ENCODE results near the gene GATB. TPM values are rescaled to one million over a fixed set of nuclear protein-coding genes. Genes with fewer than 3 reads are reported as not detected.

The GATB gene
- total and polyA plus RNA-seq, 2 experiments from 2014 or later, result 19.4 to 20.1 TPM

GRCh38 chr4:151716324-151716723 lies 44.5 kb downstream of the GATB start:
- H3K36me3 ChIP-seq (replicated peaks; ENCODE audit: insufficient read depth, low read depth), result no peaks in the 10 kb centered on the region
- H3K27ac ChIP-seq, result no peak overlapping the region
- no peaks in the 10 kb centered on the region for H3K79me2 ChIP-seq
- TF ChIP-seq, protein P1, sequence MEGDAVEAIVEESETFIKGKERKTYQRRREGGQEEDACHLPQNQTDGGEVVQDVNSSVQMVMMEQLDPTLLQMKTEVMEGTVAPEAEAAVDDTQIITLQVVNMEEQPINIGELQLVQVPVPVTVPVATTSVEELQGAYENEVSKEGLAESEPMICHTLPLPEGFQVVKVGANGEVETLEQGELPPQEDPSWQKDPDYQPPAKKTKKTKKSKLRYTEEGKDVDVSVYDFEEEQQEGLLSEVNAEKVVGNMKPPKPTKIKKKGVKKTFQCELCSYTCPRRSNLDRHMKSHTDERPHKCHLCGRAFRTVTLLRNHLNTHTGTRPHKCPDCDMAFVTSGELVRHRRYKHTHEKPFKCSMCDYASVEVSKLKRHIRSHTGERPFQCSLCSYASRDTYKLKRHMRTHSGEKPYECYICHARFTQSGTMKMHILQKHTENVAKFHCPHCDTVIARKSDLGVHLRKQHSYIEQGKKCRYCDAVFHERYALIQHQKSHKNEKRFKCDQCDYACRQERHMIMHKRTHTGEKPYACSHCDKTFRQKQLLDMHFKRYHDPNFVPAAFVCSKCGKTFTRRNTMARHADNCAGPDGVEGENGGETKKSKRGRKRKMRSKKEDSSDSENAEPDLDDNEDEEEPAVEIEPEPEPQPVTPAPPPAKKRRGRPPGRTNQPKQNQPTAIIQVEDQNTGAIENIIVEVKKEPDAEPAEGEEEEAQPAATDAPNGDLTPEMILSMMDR (IDR thresholded peaks at IDR 0.05; ENCODE audit: poor library complexity), result no peak
- TF ChIP-seq EZH2phosphoT487 (IDR thresholded peaks at IDR 0.05; ENCODE audit: low read depth, severe bottlenecking, unreplicated experiment) (no peak), EZH2 (IDR thresholded peaks at IDR 0.05; ENCODE audit: borderline replicate concordance) (no peak)
- H3K27me3 ChIP-seq, result no peaks in the 10 kb centered on the region
- no peak for DNase-seq (ENCODE audit: low spot score)
- H4K20me1 ChIP-seq (ENCODE audit: insufficient read depth, poor library complexity, severe bottlenecking), result no peaks in the 10 kb centered on the region
- no peak overlapping the region for H2AFZ ChIP-seq
- no peak overlapping the region for H3K4me2 ChIP-seq
- no peaks in the 10 kb centered on the region for H3K9me3 ChIP-seq (ENCODE audit: low read depth)
- no peaks in the 10 kb centered on the region for H3K4me1 ChIP-seq (ENCODE audit: insufficient read depth)
- no peak overlapping the region for H3K4me3 ChIP-seq
- H3K9me2 ChIP-seq (replicated peaks; ENCODE audit: insufficient read depth), result no peaks in the 10 kb centered on the region
- 92% methylated on average over 5 of the region's 5 CpGs for WGBS (ENCODE audit: low lambda C conversion rate, missing lambda C conversion rate)

DNA sequence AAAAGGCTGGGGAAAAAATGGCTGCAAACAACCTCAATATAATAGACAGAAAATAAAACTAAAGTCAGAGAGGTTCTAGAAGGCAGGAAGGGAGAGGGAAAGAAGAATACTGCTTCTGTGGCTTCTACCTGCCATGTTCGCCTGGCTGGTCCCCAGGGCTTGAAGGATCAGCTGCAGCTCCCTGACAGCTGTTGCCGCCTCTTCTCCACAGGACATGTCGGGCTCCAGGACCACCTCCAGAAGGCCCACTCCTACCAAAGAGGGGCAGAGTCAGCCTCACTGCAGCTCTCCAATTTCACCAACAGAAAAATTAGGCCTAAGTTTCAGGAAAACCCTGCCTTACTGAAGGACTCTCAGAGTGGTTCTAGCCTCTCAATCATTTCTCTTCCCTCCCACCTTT lies 44.9 kb downstream of the GATB start:
- TF ChIP-seq, protein P1 (IDR thresholded peaks at IDR 0.05; ENCODE audit: poor library complexity), result no peak
- TF ChIP-seq EZH2phosphoT487 (IDR thresholded peaks at IDR 0.05; ENCODE audit: low read depth, severe bottlenecking, unreplicated experiment), result no peak
- TF ChIP-seq EZH2 (IDR thresholded peaks at IDR 0.05; ENCODE audit: borderline replicate concordance), result no peak
- H3K27ac ChIP-seq, result no peak overlapping the region
- no peaks in the 10 kb centered on the region for H4K20me1 ChIP-seq (ENCODE audit: insufficient read depth, poor library complexity, severe bottlenecking)
- no peaks in the 10 kb centered on the region for H3K79me2 ChIP-seq
- H3K27me3 ChIP-seq, result no peaks in the 10 kb centered on the region
- WGBS (ENCODE audit: low lambda C conversion rate, missing lambda C conversion rate), result 92% methylated on average over 3 of the region's 3 CpGs
- H3K4me3 ChIP-seq, result no peak overlapping the region
- DNase-seq (ENCODE audit: low spot score), result no peak
- H2AFZ ChIP-seq, result no peak overlapping the region
- H3K36me3 ChIP-seq (replicated peaks; ENCODE audit: insufficient read depth, low read depth), result no peaks in the 10 kb centered on the region
- H3K9me3 ChIP-seq (ENCODE audit: low read depth), result no peaks in the 10 kb centered on the region
- no peaks in the 10 kb centered on the region for H3K9me2 ChIP-seq (replicated peaks; ENCODE audit: insufficient read depth)
- no peaks in the 10 kb centered on the region for H3K4me1 ChIP-seq (ENCODE audit: insufficient read depth)
- no peak overlapping the region for H3K4me2 ChIP-seq

- Histone ChIP-seq H2AFZ (no peak overlapping the region), H3K4me1 (ENCODE audit: insufficient read depth) (no peaks in the 10 kb centered on the region), H3K9me2 (replicated peaks; ENCODE audit: insufficient read depth) (no peaks in the 10 kb centered on the region), H3K27me3 (no peaks in the 10 kb centered on the region), H3K27ac (no peak overlapping the region), H3K4me3 (no peak overlapping the region), H3K9me3 (ENCODE audit: low read depth) (no peaks in the 10 kb centered on the region), H3K79me2 (no peaks in the 10 kb centered on the region), H3K4me2 (no peak overlapping the region), H3K36me3 (replicated peaks; ENCODE audit: insufficient read depth, low read depth) (no peaks in the 10 kb centered on the region), H4K20me1 (ENCODE audit: insufficient read depth, poor library complexity, severe bottlenecking) (no peaks in the 10 kb centered on the region)
- 90% methylated on average over 4 of the region's 4 CpGs for WGBS (ENCODE audit: low lambda C conversion rate, missing lambda C conversion rate)
- TF ChIP-seq, protein P1 (IDR thresholded peaks at IDR 0.05; ENCODE audit: poor library complexity), result no peak
- no peak for TF ChIP-seq EZH2phosphoT487 (IDR thresholded peaks at IDR 0.05; ENCODE audit: low read depth, severe bottlenecking, unreplicated experiment)
- DNase-seq (ENCODE audit: low spot score), result no peak
These were observed 48.0 kb downstream of the GATB start for GRCh38 chr4:151712777-151713176.

GRCh38 chr4:151711646-151712045 lies 49.2 kb downstream of the GATB start:
- no peak overlapping the region for H3K4me3 ChIP-seq
- H3K9me2 ChIP-seq (replicated peaks; ENCODE audit: insufficient read depth), result no peaks in the 10 kb centered on the region
- no peak overlapping the region for H3K27ac ChIP-seq
- WGBS (ENCODE audit: low lambda C conversion rate, missing lambda C conversion rate), result 68% methylated on average over 7 of the region's 7 CpGs
- H2AFZ ChIP-seq, result no peak overlapping the region
- H3K4me2 ChIP-seq, result no peak overlapping the region
- TF ChIP-seq, protein P1 (IDR thresholded peaks at IDR 0.05; ENCODE audit: poor library complexity), result no peak
- no peak for TF ChIP-seq EZH2 (IDR thresholded peaks at IDR 0.05; ENCODE audit: borderline replicate concordance)
- no peak for TF ChIP-seq EZH2phosphoT487 (IDR thresholded peaks at IDR 0.05; ENCODE audit: low read depth, severe bottlenecking, unreplicated experiment)
- no peaks in the 10 kb centered on the region for H3K9me3 ChIP-seq (ENCODE audit: low read depth)
- no peaks in the 10 kb centered on the region for H4K20me1 ChIP-seq (ENCODE audit: insufficient read depth, poor library complexity, severe bottlenecking)
- no peaks in the 10 kb centered on the region for H3K79me2 ChIP-seq
- no peak for DNase-seq (ENCODE audit: low spot score)
- H3K27me3 ChIP-seq, result no peaks in the 10 kb centered on the region
- no peaks in the 10 kb centered on the region for H3K36me3 ChIP-seq (replicated peaks; ENCODE audit: insufficient read depth, low read depth)
- no peaks in the 10 kb centered on the region for H3K4me1 ChIP-seq (ENCODE audit: insufficient read depth)

Measured in hepatocyte (in vitro differentiated cells).